GM23248 (cell line): ENCODE results near the gene PLXNB3. TPM values are rescaled to one million over a fixed set of nuclear protein-coding genes. Genes with fewer than 3 reads are reported as not detected.

Experiments
- DNase-seq: peaks from one replicate; pipeline ENCODE4 v3.0.0-alpha.2; 2015
- H2AFZ ChIP-seq: fragments of 200-600 bp; sonication (generic); 2 replicates; pipeline ENCODE4 v1.6.1; 2016; ENCODE audit warnings: antibody characterized with exemption
- H3F3A ChIP-seq: fragments of 200-600 bp; sonication (generic); 2 replicates; pipeline ENCODE4 v1.6.1; 2016; ENCODE audit warnings: mild to moderate bottlenecking, antibody characterized with exemption, mixed run types; ENCODE audit not compliant: insufficient read depth
- H3K27ac ChIP-seq: fragments of 200-600 bp; sonication (generic); 2 replicates; pipeline ENCODE4 v1.5.1; 2016; ENCODE audit warnings: mild to moderate bottlenecking
- H3K27me3 ChIP-seq: fragments of 200-600 bp; sonication (generic); replicated peaks from 2 replicates; pipeline ENCODE4 v1.6.1; 2016; ENCODE audit warnings: mild to moderate bottlenecking; ENCODE audit not compliant: insufficient read depth
- H3K36me3 ChIP-seq: fragments of 200-600 bp; sonication (generic); 2 replicates; pipeline ENCODE4 v1.6.1; 2016; ENCODE audit warnings: low read depth, mild to moderate bottlenecking
- H3K4me1 ChIP-seq: fragments of 200-600 bp; sonication (generic); 2 replicates; pipeline ENCODE4 v1.6.1; 2016; ENCODE audit warnings: mild to moderate bottlenecking; ENCODE audit not compliant: insufficient read depth
- H3K4me2 ChIP-seq: fragments of 200-600 bp; sonication (generic); one replicate; pipeline ENCODE4 v1.6.1; 2016; ENCODE audit warnings: mild to moderate bottlenecking; ENCODE audit not compliant: unreplicated experiment
- H3K4me3 ChIP-seq: fragments of 200-600 bp; sonication (generic); 2 replicates; pipeline ENCODE4 v1.5.1; 2016; ENCODE audit warnings: mild to moderate bottlenecking
- H3K79me2 ChIP-seq: fragments of 200-600 bp; sonication (generic); 2 replicates; pipeline ENCODE4 v1.6.1; 2016; ENCODE audit warnings: mild to moderate bottlenecking; ENCODE audit not compliant: insufficient read depth
- H3K9ac ChIP-seq: fragments of 200-600 bp; sonication (generic); 2 replicates; pipeline ENCODE4 v1.6.1; 2016; ENCODE audit warnings: mild to moderate bottlenecking
- H3K9me2 ChIP-seq: fragments of 200-600 bp; sonication (generic); 2 replicates; pipeline ENCODE4 v1.6.1; 2016; ENCODE audit warnings: mixed run types, mild to moderate bottlenecking, moderate library complexity; ENCODE audit not compliant: insufficient read depth
- H3K9me3 ChIP-seq: fragments of 200-600 bp; sonication (generic); one replicate; pipeline ENCODE4 v1.6.1; 2017; ENCODE audit warnings: low read depth
- H4K20me1 ChIP-seq: fragments of 200-600 bp; sonication (generic); 2 replicates; pipeline ENCODE4 v1.6.0; 2016; ENCODE audit not compliant: insufficient read depth
- EZH2 ChIP-seq: fragments of 200-600 bp; sonication (generic); IDR thresholded peaks from 2 replicates; pipeline ENCODE4 v1.6.1; 2018; ENCODE audit warnings: antibody characterized with exemption, mild to moderate bottlenecking; ENCODE audit not compliant: insufficient read depth, poor library complexity, severe bottlenecking
- EZH2phosphoT487 ChIP-seq: fragments of 200-600 bp; sonication (generic); IDR thresholded peaks from 2 replicates; pipeline ENCODE4 v1.6.1; 2018; ENCODE audit warnings: antibody characterized with exemption, moderate library complexity, mild to moderate bottlenecking, low read depth; ENCODE audit not compliant: insufficient read depth
- WGBS, 2 experiments: methylation state at CpG; one replicate each; pipeline ENCODE4 v1.1.6; 2015 to 2017; ENCODE audit warnings: low lambda C conversion rate in 2 of 2, low coverage in 1 of 2; ENCODE audit errors: missing lambda C conversion rate in 2 of 2; 5-methylcytosine and 5-hydroxymethylcytosine counted together
- in situ Hi-C: fragments of 300-500 bp; cut with MboI; formaldehyde crosslinking; loops from 2 replicates; pipeline ENCODE4 v1.15.0; 2020
- polyA plus RNA-seq: library from polyadenylated mRNA; unstranded; fragments of >200 nt; fragmentation: Nextera tagmentation; extraction: Ambion mirVana; gene quantifications from 2 replicates; pipeline ENCODE4 v1.2.1, GENCODE V29; 2016
- total RNA-seq: library from RNA; depleted of rRNA; stranded (reverse); fragments of >200 nt; shearing (Covaris generic); gene quantifications from 2 replicates; pipeline ENCODE4 v1.2.3, GENCODE V29; 2014

The PLXNB3 gene
- total and polyA plus RNA-seq, 2 experiments from 2014 or later, result 8.8 to 12.5 TPM

DNA sequence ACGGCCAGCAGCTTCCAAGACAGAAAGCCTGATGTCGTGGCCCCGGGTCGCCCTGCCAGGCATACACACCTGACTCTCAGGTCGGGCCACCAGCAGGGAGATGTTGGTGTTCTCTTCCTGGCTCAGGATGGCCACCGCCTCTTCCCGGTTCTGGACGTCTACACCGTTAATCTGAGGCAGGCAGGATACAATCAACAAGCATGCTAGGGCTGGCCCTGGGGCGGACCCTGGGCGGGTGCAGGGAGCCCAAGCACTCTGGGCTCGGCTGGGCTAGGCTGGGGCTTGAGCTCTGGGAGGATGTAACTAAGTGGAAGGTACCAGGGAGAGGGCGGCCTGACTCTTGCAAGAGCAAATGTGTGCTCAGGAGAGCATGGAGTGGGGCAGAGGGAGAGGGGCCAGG, 41.4 kb downstream of the PLXNB3 start:
- H3K9me3 ChIP-seq, result no peaks in the 10 kb centered on the region
- H3K27ac ChIP-seq, result no peak overlapping the region
- in situ Hi-C loops, result no loop called here
- H3K9ac ChIP-seq, result no peak overlapping the region
- no peaks in the 10 kb centered on the region for H3K36me3 ChIP-seq
- H4K20me1 ChIP-seq, result no peaks in the 10 kb centered on the region
- H2AFZ ChIP-seq, result no peak overlapping the region
- H3K79me2 ChIP-seq, result no peaks in the 10 kb centered on the region
- H3K4me3 ChIP-seq, result no peak overlapping the region
- no peak overlapping the region for H3K4me2 ChIP-seq
- DNase-seq, result no peak
- H3K9me2 ChIP-seq, result no peaks in the 10 kb centered on the region
- H3K4me1 ChIP-seq, result no peaks in the 10 kb centered on the region
- TF ChIP-seq EZH2 (no peak), EZH2phosphoT487 (no peak)
- no peaks in the 10 kb centered on the region for H3K27me3 ChIP-seq
- 72 to 81% methylated on average over 8 to 10 of the region's 13 CpGs for WGBS, 2 experiments
- H3F3A ChIP-seq, result no peaks in the 10 kb centered on the region

DNA sequence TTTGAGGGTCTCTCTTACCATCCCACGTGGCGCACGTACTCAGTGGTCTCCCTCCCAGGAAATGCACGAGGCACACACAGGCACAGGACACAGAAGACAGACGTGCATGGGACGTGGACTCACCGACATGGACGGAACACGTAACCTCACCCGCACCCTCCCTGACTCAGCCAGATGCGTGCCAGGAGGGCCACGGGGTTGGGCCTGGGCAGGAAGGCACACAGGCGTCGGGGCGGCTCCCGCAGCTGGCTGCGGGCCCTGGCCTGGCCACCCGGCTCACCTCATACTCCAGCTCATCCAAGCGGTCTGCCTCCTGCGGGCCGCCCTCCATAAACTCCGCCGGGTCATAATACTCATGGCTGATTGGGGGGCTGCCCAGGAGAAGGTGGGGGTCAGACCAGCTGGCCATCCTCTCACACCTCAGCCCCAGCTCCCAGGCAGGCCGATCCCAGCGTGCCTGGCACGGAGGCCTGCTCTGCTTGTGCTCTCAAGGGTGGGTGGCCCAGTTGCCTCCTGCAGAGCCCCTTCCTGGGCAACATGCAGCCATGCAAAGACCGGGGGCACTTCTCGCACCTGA, 43.0 kb downstream of the PLXNB3 start:
- H3K4me3 ChIP-seq, result no peak overlapping the region
- no peaks in the 10 kb centered on the region for H3K27me3 ChIP-seq
- H2AFZ ChIP-seq, result no peak overlapping the region
- H3K36me3 ChIP-seq, result no peaks in the 10 kb centered on the region
- no peak for TF ChIP-seq EZH2
- no peak for TF ChIP-seq EZH2phosphoT487
- H3K79me2 ChIP-seq, result no peaks in the 10 kb centered on the region
- no peaks in the 10 kb centered on the region for H3F3A ChIP-seq
- no peak overlapping the region for H3K27ac ChIP-seq
- no peak overlapping the region for H3K9ac ChIP-seq
- H3K9me3 ChIP-seq, result no peaks in the 10 kb centered on the region
- H3K4me2 ChIP-seq, result no peak overlapping the region
- H4K20me1 ChIP-seq, result no peaks in the 10 kb centered on the region
- 83 to 90% methylated on average over 6 to 22 of the region's 28 CpGs for WGBS, 2 experiments
- no peaks in the 10 kb centered on the region for H3K4me1 ChIP-seq
- DNase-seq, result no peak
- in situ Hi-C loops, result no loop called here
- H3K9me2 ChIP-seq, result no peaks in the 10 kb centered on the region

DNA sequence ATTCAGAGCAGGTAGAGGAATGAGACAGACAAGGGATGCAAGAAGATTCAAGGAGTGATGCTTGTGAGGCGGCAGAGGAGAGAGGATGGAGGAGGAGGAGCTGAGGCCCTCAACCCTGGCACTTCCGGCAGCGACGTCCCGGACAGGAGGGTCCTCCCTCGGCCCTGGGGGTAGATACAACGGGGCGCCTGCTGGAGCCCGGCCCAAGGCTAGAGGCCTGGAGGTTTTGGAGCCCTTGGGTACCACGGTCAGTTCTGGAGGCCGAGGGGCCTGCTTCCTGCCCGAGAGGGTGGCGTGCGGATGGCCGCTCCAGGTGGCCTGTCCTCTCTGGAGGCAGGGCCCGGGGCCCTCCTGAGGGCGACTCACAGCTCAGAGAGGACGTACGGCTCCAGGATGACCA, 43.9 kb downstream of the PLXNB3 start:
- Histone ChIP-seq H3K79me2 (no peaks in the 10 kb centered on the region), H3K27ac (no peak overlapping the region), H3K4me2 (no peak overlapping the region), H3K4me1 (no peaks in the 10 kb centered on the region), H4K20me1 (no peaks in the 10 kb centered on the region), H3F3A (no peaks in the 10 kb centered on the region), H3K9me2 (no peaks in the 10 kb centered on the region), H3K9me3 (no peaks in the 10 kb centered on the region), H3K36me3 (no peaks in the 10 kb centered on the region), H3K9ac (no peak overlapping the region), H3K27me3 (no peaks in the 10 kb centered on the region), H3K4me3 (no peak overlapping the region), H2AFZ (no peak overlapping the region)
- DNase-seq, result no peak
- WGBS, 2 experiments, result 85 to 100% methylated on average over 3 to 9 of the region's 19 CpGs
- no peak for TF ChIP-seq EZH2phosphoT487
- no peak for TF ChIP-seq EZH2
- in situ Hi-C loops, result no loop called here

DNA sequence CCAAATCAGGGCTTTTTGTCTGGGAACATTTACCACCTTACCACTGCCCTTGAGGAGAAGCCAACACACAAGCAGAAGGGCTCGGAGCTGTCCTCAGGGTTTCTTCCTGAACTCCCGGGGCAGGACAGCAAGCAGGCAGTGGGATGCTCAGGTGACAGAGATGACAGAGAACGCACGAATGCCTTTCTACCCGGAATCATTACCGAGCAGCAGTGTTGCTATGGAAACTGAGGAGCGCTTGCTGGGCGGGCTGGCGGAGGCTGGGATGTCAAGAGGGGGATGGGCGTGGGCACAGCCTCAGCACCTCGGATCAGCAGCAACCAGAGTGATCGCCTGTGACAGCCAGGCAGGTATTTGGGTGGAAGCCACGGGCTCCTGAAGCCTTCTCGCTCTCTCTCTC, 48.2 kb downstream of the PLXNB3 start:
- H3K27me3 ChIP-seq, result no peaks in the 10 kb centered on the region
- no peaks in the 10 kb centered on the region for H3K4me1 ChIP-seq
- H3K36me3 ChIP-seq, result no peaks in the 10 kb centered on the region
- H2AFZ ChIP-seq, result no peak overlapping the region
- no peaks in the 10 kb centered on the region for H3K9me2 ChIP-seq
- no peak overlapping the region for H3K27ac ChIP-seq
- in situ Hi-C loops, result no loop called here
- no peaks in the 10 kb centered on the region for H3K9me3 ChIP-seq
- no peak for TF ChIP-seq EZH2
- no peak for TF ChIP-seq EZH2phosphoT487
- DNase-seq, result no peak
- H3F3A ChIP-seq, result no peaks in the 10 kb centered on the region
- H3K9ac ChIP-seq, result no peak overlapping the region
- no peaks in the 10 kb centered on the region for H3K79me2 ChIP-seq
- H4K20me1 ChIP-seq, result no peaks in the 10 kb centered on the region
- 45 to 81% methylated on average over 6 to 14 of the region's 14 CpGs for WGBS, 2 experiments
- no peak overlapping the region for H3K4me2 ChIP-seq
- no peak overlapping the region for H3K4me3 ChIP-seq

DNA sequence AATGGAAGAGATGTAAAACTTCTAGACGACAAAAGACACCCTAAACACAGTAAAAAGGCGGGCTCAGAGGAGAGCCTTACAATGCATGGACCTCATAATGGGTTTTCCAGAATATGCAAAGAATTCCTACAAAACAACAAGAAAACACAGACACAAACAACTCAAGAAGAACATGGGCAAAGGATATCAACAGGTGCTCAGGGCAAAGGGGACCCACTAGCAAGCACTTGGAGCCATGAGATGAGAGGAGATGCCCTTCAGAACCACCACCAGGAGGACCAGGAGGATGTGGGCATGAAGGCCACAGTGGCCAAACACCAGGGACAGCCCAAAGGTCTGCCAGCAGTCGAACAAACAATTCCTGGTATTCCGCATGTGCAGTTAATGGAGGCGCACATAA, 49.1 kb downstream of the PLXNB3 start:
- WGBS, 2 experiments, result 82 to 87% methylated on average over 5 of the region's 5 CpGs
- in situ Hi-C loops, result no loop called here
- TF ChIP-seq EZH2phosphoT487 (no peak), EZH2 (no peak)

More for the DNA sequence above, 49.1 kb downstream of the PLXNB3 start:
- no peak overlapping the region for H3K4me3 ChIP-seq
- H3K27ac ChIP-seq, result no peak overlapping the region
- H3F3A ChIP-seq, result no peaks in the 10 kb centered on the region
- no peaks in the 10 kb centered on the region for H3K9me3 ChIP-seq
- H3K4me2 ChIP-seq, result no peak overlapping the region
- no peaks in the 10 kb centered on the region for H3K4me1 ChIP-seq
- no peak overlapping the region for H2AFZ ChIP-seq
- H3K36me3 ChIP-seq, result no peaks in the 10 kb centered on the region
- H3K9ac ChIP-seq, result no peak overlapping the region
- DNase-seq, result no peak
- no peaks in the 10 kb centered on the region for H4K20me1 ChIP-seq
- no peaks in the 10 kb centered on the region for H3K79me2 ChIP-seq
- H3K9me2 ChIP-seq, result no peaks in the 10 kb centered on the region
- no peaks in the 10 kb centered on the region for H3K27me3 ChIP-seq
